GM18873 (cell line): Measurements from ENCODE around the gene GABRB1.

Experiments
- ATAC-seq: cut with Tn5 transposase; IDR thresholded peaks from one replicate; pipeline ENCODE4 v1.9.1; 2021; ENCODE audit warnings: mild to moderate bottlenecking, moderate library complexity, moderate number of reproducible peaks; ENCODE audit not compliant: unreplicated experiment, low FRiP score

Gene GABRB1

DNA sequence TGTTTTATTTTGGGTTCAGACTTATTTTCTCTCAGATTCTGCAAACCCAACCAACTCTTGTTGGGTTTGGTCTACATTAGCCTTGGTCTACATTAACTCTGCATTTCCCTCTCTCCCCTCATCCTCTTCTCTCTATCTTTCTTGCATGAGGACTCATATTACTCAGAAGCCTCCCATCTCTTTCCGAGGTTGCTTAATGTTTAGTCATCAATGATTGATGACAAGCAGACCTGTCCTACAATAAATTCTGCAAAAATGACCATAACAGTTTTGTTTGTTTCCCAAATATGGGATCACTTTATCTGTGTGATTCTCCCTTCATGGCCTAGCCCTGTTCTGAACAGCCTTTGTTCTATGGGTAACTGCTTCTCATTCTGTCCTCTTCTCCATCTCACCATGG, 75.2 kb downstream of the GABRB1 start:
- no peak for ATAC-seq

DNA sequence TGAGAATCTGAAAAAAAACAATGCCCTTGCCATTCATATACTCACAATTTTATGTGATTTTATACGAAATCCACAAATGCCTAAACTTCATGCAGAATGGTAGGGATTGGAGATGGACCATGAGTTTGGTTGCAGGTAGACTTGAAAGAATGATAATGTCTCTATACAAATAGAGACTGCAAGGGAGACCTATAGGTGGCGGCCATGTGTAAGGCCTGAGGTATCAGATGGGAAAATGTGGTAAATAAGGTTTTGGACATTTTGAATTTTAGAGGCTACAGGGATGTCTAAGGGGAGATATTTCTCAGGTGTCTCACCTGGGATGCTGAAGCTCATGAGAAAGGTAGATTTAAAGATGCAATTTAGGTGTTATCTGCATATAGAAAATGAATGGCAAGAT, 78.0 kb downstream of the GABRB1 start:
- no peak for ATAC-seq

DNA sequence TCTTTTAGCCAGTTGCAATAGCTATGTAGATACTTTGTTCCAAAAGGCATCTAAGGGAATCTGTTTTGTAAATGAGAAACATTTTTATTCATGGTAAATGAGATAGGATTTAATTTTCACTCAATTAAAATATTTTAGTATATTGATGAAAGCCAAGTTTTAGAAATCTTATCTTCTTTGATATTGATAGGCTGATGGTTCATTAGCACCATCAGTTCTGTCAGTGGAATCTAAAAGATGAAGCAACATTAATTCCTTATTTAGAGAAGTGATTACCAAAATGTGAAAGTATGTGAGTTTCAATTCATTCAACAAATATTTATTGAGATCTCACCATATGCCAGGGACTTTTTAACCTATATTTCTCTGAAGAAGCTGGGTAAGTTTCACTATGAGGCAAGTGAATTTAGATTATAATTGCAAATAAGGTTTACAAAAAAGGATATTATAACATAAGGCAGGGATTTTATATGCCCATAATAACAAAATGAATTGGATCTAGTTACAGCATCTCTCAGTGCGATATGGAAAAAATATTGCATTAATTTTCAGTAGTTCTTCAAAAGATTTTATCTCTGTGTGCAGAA, 79.3 kb downstream of the GABRB1 start:
- ATAC-seq = no peak

DNA sequence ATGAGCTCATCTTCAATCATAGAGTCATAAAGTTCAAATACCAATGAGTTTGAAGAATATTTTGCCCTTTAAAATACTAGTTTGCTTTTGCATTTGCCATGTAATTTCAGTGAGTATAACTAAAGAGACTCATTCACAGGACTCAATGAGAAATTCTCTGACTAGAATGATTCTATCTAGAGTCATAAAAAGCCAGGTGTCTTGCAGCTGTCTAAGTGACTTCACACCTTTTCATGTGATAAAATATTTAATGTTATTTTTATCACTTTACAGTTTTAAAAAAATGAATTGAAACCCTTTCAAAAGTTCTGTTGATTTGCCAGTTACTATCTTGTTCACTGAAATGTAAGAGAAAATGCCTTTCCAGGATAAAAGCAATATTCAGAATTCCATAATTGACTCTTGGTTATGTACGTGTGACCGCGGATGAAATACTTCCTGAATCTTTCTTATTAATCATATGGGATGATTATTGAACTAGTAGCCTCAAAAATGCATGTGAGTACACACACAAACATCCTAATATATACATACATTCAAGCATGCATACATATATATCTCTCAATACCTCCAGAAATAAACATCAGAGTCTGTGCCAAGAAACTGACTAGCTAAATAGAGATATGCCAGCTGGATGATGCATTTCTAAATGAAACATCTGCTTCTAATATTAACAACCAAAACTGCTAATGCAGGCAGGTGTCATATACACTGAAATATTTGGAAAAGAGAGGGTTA, 87.0 kb downstream of the GABRB1 start:
- ATAC-seq = no peak

DNA sequence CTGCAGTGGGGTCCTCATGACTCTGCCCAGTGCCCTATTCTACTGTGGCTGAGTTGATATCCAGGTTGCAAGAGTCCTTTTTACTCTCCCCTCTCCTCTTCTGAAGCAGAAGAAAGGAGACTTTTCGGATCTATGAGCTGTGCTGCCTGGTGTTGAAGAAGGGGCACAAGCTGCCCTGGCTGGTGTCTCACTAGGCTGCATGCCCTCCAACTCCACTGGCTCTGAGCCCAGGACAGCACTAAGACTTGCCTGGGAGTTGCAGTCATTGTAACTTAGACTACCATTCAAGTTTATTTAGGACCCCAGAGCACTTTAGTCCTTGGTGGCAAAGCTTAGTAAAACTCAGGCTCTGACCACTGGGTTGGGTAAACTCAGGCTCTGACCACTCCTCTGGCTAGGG, 89.4 kb downstream of the GABRB1 start:
- ATAC-seq = no peak

DNA sequence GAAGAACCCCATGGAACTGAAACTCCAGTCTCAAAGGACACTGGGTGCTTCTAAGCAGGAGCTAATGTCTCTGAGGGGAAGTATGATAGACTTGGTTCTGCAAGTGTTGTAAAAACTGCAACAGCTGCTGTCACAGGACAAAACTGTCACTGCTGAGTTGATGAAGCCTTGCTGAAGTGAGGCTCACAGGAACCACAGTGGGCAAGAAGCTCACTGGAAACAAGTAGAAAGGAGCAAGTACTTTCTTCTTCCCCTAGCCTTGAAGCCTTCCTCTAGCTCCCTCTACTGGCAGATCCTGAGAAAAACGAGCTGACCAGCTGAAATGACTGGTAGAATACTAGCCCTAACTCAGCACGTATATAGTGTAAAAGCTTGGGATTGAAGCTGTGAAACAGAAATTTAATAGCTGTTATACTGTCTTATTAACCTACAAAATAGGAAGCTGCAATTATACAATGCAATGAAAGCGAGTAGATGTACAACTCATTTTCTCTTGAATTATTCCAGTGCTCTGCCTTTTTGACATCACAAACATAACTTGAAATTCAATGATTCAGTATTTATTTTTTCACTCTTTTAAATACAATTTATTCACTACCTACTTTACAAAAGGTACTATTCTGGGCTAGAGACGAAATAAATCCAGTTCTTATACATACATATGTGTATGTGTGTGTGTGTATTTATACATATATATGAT, 91.4 kb downstream of the GABRB1 start:
- peak; percentile 93 for ATAC-seq

DNA sequence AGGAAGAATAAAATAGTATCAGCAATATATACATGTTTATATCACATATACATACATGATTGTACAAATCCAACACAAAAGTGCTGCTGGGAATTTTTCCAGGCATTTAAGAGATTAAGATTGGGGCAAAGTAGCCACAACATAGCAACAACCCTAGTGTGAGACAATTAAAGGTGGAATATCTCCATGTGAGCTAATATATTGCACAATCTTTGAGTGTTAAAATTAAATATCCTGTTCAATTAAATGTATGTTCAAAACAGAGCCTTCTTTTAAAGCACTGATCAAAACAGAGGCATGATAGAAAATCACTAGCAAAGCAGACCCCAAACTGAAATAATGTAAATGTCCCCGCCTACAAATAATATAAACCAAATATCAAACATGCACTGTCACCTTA, 97.6 kb downstream of the GABRB1 start:
- ATAC-seq = no peak

DNA sequence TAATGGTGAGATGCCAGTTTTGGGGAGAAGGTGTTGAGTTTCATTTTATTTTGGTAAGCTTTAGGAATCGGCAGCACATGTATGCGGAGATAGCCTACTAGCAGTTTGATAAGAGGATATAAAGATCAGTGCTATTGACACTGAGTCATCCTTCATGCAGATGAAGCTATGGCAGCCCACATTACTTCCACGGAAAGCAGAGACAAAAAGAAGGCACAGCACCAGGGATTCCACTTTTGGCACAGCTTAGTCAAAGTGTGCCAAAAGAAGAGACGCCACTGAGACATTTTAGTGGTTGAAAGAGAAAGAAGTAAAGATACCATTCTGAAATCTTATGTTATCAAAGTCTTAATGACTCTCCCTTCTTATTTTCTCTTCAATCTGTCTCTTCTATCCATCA, 103.8 kb downstream of the GABRB1 start:
- no peak for ATAC-seq

DNA sequence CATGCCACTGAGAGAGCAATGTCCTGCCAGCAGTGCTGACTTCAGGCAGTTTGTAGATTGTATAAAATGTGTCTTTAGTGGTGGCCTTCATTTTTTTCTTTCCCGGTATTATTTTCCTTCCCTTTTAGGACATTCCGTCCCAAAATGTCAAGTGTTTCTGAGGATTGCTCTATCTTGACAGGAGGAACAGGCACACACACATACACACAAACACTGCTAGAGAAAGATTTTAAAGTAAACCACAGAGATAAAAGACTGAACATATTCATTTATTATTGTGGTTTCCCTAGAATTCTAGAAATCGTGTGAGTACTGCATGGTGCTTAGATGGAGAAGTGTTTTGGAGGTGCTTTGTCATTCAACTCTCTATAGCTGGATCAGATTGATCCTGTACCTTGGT, 111.9 kb downstream of the GABRB1 start:
- no peak for ATAC-seq

DNA sequence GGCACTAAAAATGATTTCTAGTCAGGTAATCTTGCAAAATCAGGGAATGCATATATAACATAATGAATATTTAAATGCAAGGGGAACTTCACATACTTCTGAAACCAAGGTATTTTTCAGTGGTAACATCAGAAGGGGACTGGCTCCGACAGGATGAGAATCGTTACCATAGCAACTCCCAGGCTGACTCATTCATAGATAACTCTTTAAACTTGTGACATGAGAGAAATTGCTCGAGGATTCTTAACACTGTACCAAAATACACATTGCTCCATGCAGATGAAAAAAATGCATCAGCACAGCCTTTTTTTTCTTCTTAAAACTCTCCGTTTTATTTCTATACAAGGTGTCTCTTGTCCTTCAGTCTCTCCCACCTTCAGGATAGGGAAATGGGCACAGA, 114.3 kb downstream of the GABRB1 start:
- ATAC-seq = peak; percentile 99

DNA sequence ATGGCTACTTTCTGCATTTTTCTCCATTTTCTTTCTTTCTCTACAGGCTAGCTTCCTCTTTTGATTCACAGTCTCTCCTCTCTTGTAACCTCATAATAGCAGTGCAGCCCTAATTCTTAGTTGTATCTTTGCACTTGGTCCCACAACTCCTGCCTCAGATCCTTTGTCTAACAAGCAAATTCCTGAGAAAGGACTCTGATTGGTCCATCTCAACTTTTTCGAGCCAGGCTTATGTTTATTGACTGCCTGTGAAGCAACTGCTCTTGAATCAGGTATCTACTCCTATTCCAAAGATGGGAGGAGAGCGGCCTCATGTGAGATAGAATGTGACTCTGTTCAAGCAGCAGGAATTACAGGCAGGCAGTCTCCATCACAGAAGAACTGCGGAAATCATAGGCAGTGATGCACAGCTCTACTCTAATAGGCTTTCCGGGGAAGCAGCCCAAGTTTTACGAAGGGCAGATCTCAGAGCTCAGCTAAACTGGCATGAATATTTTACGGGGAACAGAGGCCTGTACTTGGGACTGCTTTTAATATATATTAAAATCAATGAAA, 123.5 kb downstream of the GABRB1 start:
- no peak for ATAC-seq

DNA sequence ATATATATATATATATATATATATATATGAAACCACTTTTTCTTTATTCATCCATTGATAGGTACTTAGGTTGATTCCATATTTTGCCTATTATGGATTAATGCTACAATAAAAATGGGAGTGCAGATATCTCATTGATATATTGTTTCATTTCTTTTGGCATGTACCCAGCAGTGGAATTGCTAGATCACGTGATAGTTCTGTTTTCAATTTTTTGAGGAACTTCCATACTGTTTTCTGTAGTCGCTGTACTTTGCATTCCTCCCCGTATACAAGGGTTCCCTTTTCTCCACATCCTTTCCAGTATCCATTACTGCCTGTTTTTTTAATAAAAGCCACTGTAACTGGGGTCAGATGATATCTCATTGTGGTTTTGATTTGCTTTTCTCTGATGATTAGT, 124.6 kb downstream of the GABRB1 start:
- no peak for ATAC-seq

DNA sequence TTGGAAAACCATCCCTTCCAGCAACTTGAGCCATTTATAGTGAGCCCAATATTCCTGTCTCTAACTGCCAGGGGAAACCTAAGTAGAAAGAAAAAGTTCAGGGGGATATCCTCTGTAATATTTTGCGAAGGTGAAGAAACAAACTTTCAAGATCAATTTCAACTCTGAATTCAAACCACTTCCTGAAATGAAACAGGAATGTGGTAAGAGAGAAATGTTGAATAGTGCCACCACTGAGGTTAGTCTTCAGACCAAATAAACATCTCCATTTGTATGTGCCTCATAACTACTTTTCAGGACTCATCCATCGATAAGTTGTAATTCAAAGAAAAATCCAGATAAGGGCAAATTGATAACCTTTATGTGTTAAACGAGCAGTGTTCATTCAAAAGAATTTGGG, 128.7 kb downstream of the GABRB1 start:
- ATAC-seq = no peak

DNA sequence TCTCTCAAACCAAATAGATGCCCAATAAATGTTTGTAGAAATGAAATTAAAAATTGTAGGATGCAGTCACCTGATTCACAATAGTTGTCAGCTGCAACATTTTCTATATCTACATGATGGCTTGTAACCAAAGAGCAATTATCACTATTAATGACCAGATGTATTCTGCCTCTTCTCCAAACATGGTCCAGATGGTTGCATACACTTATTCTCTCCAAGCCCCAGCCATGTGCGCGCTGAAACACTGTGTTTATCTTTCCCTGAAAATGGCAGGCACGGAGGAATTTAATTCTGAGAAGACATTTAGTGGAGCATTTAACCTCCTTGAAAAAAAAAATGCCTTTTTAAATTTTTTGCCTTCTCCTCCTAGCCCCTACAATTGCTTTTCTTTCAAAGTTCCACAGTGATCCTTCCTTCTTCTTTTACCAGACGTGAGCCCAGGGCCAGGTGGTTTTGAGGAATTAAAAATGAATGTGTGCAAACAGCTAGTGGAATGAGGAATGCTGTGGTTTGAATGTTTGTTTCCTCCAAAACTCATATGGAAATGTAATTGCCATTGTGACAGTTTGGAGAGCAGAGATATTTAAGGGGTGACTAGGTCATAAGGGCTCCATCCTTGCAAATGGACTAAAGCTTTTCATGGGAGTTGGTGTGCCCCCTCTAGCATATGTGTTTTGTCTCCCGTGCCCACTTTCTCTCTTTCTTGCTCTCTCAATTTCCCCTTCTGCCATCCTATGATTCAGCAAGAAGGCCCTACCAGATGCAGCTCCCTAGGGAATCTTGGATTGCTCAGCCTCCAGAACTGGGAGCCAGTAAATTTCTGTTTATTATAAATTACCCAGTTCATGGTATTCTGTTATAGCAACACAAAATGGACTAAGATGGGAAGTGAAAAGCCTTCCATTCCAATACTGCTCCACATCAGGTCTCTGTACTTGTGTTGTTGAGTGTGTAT, 136.0 kb downstream of the GABRB1 start:
- no peak for ATAC-seq

DNA sequence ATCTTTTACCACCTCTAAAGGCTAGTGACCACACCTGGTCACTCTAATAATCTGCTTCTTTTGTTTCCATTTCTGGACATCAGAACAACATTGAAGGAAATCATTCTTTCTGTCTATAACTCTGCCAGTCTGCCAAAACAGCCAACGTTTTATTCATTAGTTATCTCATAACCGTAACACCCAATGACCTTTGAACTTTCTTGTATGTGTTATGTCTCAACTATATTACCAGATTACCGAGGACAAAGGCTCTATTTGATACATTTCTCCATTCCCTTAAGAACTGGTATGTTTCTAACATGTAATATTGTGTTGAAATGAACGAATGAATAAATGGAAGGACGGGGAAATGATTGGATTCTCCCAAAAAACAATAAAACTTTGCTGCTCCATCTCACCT, 152.7 kb downstream of the GABRB1 start:
- no peak for ATAC-seq

DNA sequence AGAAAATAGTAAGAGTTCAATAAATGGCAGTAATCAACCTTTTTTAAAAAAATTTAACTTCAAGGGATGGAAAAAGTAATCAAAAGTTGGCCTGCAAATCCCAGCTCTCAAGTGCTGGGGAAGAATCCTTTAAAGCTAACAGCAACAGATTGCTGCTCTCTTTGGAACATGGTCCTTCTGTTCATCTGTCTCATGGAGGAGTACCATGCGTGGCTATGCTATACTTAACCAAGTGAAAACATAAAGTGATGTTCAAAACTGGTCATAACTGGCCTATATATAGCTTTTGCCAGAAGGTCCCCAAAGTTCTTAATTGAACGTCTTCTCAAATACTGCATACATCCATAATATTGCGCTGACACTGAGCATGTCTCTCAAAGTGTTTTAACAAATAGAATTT, 154.4 kb downstream of the GABRB1 start:
- ATAC-seq = no peak

DNA sequence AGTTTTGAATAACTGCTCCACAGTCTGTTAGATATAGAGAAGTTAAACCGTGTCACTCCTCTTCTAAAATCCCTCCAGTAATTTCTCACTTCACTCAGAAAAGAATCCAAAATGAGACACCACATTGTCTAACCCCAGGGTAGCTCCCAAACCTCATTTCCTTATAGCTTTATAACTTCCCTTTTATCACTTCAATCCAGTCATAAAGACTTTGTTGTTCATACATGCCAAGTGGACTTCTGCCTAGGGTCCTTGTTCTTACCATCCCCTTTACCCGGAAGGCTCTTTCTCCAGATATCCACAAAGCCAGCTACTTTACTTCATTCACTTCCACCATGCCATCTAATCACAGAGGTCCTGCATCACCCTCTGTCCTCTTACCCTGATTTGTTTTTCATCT, 156.2 kb downstream of the GABRB1 start:
- ATAC-seq = no peak

DNA sequence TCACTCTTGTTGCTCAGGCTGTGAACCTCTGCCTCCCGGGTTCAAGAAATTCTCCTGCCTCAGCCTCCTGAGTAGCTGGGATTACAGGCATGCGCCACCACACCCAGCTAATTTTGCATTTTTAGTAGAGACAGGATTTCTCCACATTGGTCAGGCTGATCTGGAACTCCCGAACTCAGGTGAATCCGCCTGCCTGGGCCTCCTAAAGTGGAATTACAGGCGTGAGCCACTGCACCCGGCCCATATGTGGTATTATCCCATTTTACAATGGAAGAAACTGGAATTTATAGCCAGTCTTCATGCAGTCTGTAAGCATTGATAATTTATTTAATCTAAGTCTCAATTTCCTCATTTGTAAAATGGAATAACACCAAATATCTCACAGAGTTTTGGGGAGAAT, 161.8 kb downstream of the GABRB1 start:
- ATAC-seq = no peak

DNA sequence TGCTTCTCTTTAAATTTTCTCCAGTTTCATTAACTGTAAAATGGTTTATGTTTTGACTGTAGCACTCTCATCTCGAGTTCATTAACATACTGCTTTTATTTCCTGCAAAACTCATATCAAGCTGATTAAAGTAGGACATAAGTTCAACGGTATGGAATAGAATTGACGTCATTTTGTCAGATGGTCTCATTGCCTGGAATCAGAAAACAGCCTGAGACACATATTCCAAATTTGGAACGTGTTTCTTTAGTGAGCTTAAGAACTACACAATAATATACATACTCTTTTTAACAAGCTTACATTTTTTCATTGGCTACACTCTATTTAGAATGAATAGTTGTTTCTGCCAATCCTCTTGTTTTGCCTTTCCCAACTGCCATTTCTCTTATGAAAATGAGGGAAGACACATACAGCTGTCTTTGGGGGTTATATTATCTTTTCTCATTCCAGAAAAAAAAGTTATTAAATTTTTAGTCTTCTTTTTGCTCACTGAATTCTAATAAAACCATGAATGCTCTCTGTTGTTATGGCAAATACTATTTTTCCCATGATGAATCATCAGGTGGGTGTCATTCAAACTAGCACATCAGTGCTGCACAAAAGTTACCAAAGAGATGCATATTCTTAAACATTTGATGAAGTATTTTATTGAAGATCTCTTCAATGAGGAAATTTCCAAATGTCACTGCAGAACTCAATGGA, 162.8 kb downstream of the GABRB1 start:
- ATAC-seq = no peak

DNA sequence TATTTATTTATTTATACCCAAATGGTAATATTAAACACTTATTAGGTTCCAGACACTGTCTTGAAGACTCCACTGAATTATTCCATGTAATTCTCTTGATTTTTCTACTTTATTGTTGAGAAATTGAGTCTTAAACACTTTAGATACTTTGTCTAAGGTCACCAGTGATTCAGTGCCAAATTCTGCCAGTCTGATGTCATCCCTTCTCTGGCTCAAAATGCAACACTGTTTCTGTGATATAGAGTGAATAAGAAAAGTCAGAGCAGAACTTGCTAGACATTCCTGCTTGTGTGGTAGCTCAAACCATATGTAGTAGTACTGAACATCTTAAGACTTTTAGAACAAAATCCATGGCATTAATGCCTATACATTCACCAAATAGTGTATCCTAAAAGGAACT, 164.3 kb downstream of the GABRB1 start:
- ATAC-seq = no peak
